Activated CD4-positive, alpha-beta memory T cell treated with anti-CD3 and anti-CD28 coated beads for 36 hours (primary cell): ENCODE results near the gene MAIP1. TPM values are rescaled to one million over a fixed set of nuclear protein-coding genes. Genes with fewer than 3 reads are reported as not detected.
A peak's percentile ranks its signal among the peaks of the same experiment; 100 is the strongest.

ENCODE experiments used
- CTCF ChIA-PET: fragments of 350-600 bp; sonication (Branson Sonifier 250); formaldehyde crosslinking; loops from one replicate; lab custom pipeline; 2021; ENCODE audit warnings: antibody characterized with exemption, inconsistent platforms; lab: Charles Lee
- POLR2A ChIA-PET: fragments of 350-600 bp; sonication (Branson Sonifier 250); formaldehyde crosslinking; loops from one replicate; lab custom pipeline; 2021; ENCODE audit warnings: antibody characterized with exemption; lab: Charles Lee
- DNase-seq: peaks from one replicate; pipeline ENCODE4 v3.0.0-alpha.2; 2020
- H3K27ac Mint-ChIP-seq: one replicate; pipeline ENCODE4 v1.8.0; 2021; ENCODE audit warnings: mixed read lengths
- H3K27me3 Mint-ChIP-seq: one replicate; pipeline ENCODE4 v1.8.0; 2021; ENCODE audit warnings: mixed read lengths
- H3K36me3 Mint-ChIP-seq: one replicate; pipeline ENCODE4 v1.8.0; 2021; ENCODE audit warnings: mixed read lengths
- H3K4me1 Mint-ChIP-seq: one replicate; pipeline ENCODE4 v1.8.0; 2021; ENCODE audit warnings: low read depth, mixed read lengths
- H3K4me3 Mint-ChIP-seq: one replicate; pipeline ENCODE4 v1.8.0; 2021; ENCODE audit warnings: mild to moderate bottlenecking, mixed read lengths
- H3K9me3 Mint-ChIP-seq: one replicate; pipeline ENCODE4 v1.8.0; 2021; ENCODE audit warnings: mixed read lengths
- intact Hi-C: fragments of 100-400 bp; cut with micrococcal nuclease; formaldehyde crosslinking; loops from one replicate; pipeline ENCODE4 v1.15.1; 2023
- total RNA-seq, 2 experiments: library from RNA; stranded (reverse); gene quantifications; one replicate each; pipeline ENCODE4 v1.2.3, GENCODE V29; 2021

MAIP1 gene
- total RNA-seq, 2 experiments from 2014 or later: 26.0 to 29.3 TPM

DNA sequence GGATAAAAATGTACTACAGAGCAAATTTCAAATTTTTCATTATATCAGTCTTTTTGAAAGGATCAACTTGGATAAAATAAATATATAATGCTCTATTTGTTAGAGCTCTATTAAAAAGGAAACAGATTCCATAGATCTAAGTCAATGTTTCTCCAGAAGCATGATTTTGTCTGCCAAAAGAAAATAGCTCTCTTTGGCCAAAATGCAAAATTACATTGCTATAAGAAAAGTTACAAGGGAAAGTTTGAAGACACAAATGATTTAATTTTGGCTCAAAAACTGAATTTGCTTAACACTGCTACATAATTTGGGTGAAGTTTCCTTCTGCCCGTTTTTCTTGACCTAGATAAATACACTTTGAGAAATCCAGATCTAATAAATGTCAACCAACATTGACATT lies 28.6 kb upstream of the MAIP1 start:
- no peak for DNase-seq
- CTCF ChIA-PET: no interaction called here

DNA sequence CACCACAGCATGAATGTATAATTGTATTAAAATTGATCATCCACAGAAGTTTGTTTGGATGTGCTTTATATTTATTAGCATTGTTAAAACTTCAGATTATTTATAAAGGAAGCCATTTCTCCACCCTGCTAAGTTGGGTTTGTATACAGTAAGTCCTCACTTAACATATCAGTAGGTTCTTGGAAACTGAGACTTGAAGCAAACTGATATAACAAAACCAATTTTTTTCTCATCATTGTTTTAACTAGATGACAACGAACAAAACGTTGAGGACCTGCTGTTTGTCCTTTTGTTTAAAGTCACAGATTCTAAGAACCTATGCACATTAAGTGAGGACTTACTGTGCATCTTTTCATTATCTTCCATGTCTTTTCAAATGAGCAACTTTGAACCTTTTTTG lies 27.2 kb upstream of the MAIP1 start:
- intact Hi-C loops: loop anchor here (2.0 kb wide), 1 partner anchor 17 kb away; the partner anchor contains the start of gene C2orf69
- no peaks in the 10 kb centered on the region for H3K9me3 Mint-ChIP-seq
- DNase-seq: no peak
- no peaks in the 10 kb centered on the region for H3K27me3 Mint-ChIP-seq
- H3K4me1 Mint-ChIP-seq: peaks cover 6% of the 10 kb centered on the region
- ChIA-PET POLR2A (no interaction called here), CTCF (no interaction called here)
- no peak overlapping the region for H3K4me3 Mint-ChIP-seq
- no peak overlapping the region for H3K27ac Mint-ChIP-seq
- H3K36me3 Mint-ChIP-seq: peaks cover 17% of the 10 kb centered on the region

More for the DNA sequence above, 28.6 kb upstream of the MAIP1 start:
- peaks cover 20% of the 10 kb centered on the region for H3K36me3 Mint-ChIP-seq
- intact Hi-C loops: no loop called here
- POLR2A ChIA-PET: no interaction called here
- H3K9me3 Mint-ChIP-seq: no peaks in the 10 kb centered on the region
- H3K4me1 Mint-ChIP-seq: peaks cover 12% of the 10 kb centered on the region
- no peak overlapping the region for H3K4me3 Mint-ChIP-seq
- no peak overlapping the region for H3K27ac Mint-ChIP-seq
- no peaks in the 10 kb centered on the region for H3K27me3 Mint-ChIP-seq

DNA sequence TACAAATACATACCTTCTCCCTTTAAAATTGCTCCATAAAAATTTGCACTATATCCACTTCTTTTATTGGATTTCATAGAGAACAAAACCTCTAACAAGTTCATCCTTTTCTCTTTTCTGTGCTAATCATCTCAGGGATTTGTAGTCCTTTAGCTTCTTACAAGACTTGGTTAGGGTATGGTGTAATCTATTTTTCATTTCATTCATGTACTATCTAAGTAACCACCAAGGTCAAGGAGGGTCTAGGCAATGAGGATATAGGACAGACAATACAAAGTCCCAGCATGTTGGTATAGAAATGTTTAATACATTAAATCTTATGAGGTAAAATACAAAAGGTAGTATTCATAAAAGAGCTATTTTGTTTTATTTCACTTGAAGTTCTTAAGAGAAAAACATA lies 26.8 kb upstream of the MAIP1 start:
- DNase-seq: no peak
- Mint-ChIP-seq H3K27me3 (no peaks in the 10 kb centered on the region), H3K36me3 (peaks cover 17% of the 10 kb centered on the region), H3K27ac (no peak overlapping the region), H3K4me1 (peaks cover 6% of the 10 kb centered on the region), H3K9me3 (no peaks in the 10 kb centered on the region), H3K4me3 (no peak overlapping the region)
- intact Hi-C loops: loop anchor here (2.0 kb wide), 1 partner anchor 18 kb away; the partner anchor contains the start of gene C2orf69
- ChIA-PET POLR2A (no interaction called here), CTCF (no interaction called here)

DNA sequence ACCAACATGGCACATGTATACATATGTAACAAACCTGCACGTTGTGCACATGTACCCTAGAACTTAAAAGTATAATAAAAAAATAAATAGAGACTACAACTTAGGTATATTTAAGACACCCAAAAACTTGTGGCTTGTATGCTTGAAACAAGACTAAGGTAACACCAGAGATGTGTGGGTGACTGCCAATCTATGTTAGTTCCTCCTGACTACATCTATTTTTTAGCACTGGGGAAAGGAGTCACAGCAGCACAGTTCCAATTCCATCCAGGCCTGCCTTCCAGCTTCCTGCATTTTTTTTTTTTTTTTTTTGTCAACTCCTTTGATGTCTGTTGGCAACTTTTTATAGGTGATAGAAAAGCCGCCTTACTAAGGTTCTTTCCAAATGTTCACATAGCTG lies 26.1 kb upstream of the MAIP1 start:
- no peaks in the 10 kb centered on the region for H3K4me1 Mint-ChIP-seq
- intact Hi-C loops: loop anchor here (2.0 kb wide), 1 partner anchor 18 kb away; the partner anchor contains the start of gene C2orf69
- H3K4me3 Mint-ChIP-seq: no peak overlapping the region
- peaks cover 18% of the 10 kb centered on the region for H3K36me3 Mint-ChIP-seq
- ChIA-PET CTCF (no interaction called here), POLR2A (no interaction called here)
- no peak for DNase-seq
- no peaks in the 10 kb centered on the region for H3K27me3 Mint-ChIP-seq
- no peaks in the 10 kb centered on the region for H3K9me3 Mint-ChIP-seq
- H3K27ac Mint-ChIP-seq: no peak overlapping the region

DNA sequence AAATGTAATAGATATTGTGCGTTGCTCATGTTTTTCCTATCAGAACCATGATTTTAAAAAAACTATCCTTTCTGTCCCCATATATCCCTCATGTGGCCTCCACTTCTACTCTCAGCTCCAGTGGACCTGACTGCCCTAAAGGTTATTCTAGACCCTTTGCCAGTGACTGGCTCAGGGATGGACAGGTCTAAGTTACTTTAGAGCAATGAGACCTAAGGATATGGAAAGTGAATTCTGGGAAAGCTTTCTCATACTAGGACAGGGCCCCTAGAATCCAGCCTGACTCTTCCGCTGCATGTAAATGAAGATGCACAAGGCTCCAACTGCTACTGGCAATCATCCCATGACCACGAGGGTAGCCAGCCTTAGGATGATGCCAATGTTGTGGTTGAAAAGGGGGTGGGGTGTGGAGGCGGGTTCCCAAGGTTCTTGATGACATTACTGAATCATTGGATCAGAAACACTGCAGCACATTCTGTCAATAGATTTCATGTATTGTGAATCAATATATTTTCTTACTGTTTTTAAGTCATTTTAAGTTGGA lies 23.0 kb upstream of the MAIP1 start:
- no peak overlapping the region for H3K27ac Mint-ChIP-seq
- H3K4me3 Mint-ChIP-seq: no peak overlapping the region
- ChIA-PET CTCF (no interaction called here), POLR2A (no interaction called here)
- H3K36me3 Mint-ChIP-seq: peaks cover 11% of the 10 kb centered on the region
- H3K9me3 Mint-ChIP-seq: no peaks in the 10 kb centered on the region
- no peaks in the 10 kb centered on the region for H3K4me1 Mint-ChIP-seq
- DNase-seq: no peak
- intact Hi-C loops: no loop called here
- H3K27me3 Mint-ChIP-seq: no peaks in the 10 kb centered on the region

DNA sequence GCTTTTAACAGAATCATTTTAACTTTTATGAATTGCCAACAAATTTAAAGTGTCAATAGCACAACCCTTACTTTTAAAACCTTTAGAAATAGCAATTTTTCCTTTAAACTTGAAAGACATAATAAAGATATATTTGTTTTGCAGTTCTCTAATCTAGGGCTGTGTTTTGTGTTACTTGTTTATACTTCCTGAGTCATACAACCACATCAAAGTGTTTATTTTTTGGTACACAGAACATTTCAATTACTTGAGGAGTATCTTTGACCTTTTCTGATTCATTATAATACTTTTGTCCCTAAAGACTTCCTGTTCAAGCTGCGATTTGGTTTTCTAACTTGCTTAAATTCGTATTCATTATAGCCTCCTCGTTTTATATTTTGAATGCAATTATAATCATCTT lies 21.9 kb upstream of the MAIP1 start:
- H3K4me1 Mint-ChIP-seq: no peaks in the 10 kb centered on the region
- no peak for DNase-seq
- ChIA-PET POLR2A (no interaction called here), CTCF (no interaction called here)
- H3K9me3 Mint-ChIP-seq: no peaks in the 10 kb centered on the region
- no peak overlapping the region for H3K4me3 Mint-ChIP-seq
- intact Hi-C loops: no loop called here
- no peaks in the 10 kb centered on the region for H3K27me3 Mint-ChIP-seq
- H3K27ac Mint-ChIP-seq: no peak overlapping the region
- peaks cover 14% of the 10 kb centered on the region for H3K36me3 Mint-ChIP-seq

DNA sequence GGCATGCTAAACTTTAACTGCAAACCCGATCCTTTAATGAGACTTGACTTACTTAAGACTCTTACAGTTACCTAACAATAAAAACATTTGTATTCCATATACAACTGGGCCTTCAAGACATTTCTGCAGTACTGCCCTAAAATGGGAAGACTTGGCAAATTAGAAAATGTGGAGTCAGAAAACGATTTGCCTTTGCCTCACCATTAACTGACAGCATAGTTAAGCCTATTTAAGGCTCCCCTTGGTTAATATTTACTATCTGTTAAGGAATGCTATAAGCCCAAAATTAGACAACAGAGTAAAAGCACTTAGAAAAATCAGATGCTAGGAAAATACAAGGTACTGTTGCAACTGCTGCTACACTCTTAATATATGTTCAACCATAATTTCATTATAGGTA lies 18.8 kb upstream of the MAIP1 start:
- no peak for DNase-seq
- ChIA-PET POLR2A (no interaction called here), CTCF (interaction anchor here (1.0 kb wide), 1 partner anchor 44 kb away, joined by 3 read pairs; no protein-coding TSS in a partner anchor)
- H3K9me3 Mint-ChIP-seq: no peaks in the 10 kb centered on the region
- peaks cover 5% of the 10 kb centered on the region for H3K4me1 Mint-ChIP-seq
- no peaks in the 10 kb centered on the region for H3K27me3 Mint-ChIP-seq
- peaks cover 11% of the 10 kb centered on the region for H3K36me3 Mint-ChIP-seq
- intact Hi-C loops: no loop called here
- H3K27ac Mint-ChIP-seq: no peak overlapping the region
- H3K4me3 Mint-ChIP-seq: no peak overlapping the region

DNA sequence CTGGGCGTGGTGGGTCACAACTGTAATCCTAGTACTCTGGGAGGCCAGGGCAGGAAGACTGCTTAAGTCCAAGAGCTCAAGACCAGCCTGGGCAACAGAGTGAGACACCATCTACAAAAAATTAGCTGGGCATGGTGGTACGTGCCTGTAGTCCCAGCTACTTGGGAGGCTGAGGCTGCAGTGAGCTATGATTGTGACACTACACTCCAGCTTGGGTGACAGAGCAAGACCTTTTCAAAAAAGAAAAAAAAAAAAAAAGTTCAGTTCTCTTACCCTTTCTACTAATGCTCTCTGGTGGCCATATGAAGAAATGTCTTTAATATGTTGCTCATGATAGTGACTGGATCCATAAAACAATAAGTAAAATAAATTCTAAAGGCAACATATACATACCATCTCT lies 15.0 kb upstream of the MAIP1 start:
- DNase-seq: no peak
- Mint-ChIP-seq H3K36me3 (peaks cover 14% of the 10 kb centered on the region), H3K4me3 (no peak overlapping the region), H3K27ac (no peak overlapping the region), H3K4me1 (peaks cover 7% of the 10 kb centered on the region), H3K9me3 (no peaks in the 10 kb centered on the region), H3K27me3 (no peaks in the 10 kb centered on the region)
- intact Hi-C loops: loop anchor here (5.0 kb wide), 1 partner anchor 88 kb away; the partner anchor contains the start of gene FTCDNL1
- ChIA-PET CTCF (interaction anchor here (0.6 to 2.2 kb wide), 9 partner anchors 9 to 1324 kb away, joined by 3 to 7 read pairs (median 3); no protein-coding TSS in a partner anchor), POLR2A (no interaction called here)

DNA sequence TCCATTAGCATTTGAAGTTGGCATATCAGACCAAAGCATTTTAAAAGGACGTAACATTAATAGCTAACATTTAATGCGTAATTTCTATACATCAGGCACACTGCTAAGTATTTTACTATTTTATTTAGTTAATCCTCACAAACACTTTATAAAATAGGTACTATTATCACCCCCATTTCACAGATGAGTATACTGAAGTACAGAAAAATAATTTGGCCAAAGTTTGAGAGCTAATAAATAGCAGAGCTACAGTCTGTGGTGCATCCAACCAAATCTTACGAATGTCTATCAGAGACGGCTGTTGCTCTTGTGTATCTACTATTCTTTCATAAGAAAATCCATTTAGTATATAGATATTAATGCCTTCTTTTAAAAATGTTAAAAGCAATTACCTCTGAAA lies 12.0 kb upstream of the MAIP1 start:
- CTCF ChIA-PET: no interaction called here
- intact Hi-C loops: loop anchor here (5.0 kb wide), 1 partner anchor 91 kb away; the partner anchor contains the start of gene FTCDNL1

DNA sequence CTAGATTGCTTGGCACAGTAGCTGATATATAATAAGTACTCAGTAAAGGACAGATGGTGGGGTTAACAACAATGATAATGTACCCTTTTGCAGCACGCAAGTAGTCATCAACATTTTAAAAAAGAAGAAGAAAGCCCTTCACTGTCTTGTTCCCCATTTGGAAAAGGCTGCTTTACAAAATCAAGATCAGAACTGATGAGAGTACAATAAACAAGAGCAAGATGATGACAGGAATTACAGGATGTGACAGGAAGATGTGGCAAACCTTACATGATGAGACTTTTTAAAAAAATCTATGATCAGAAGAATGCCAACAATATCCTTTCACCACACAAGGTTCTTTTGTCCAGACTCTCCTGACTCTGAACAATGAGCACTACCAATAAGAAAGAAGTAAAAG lies 9.2 kb upstream of the MAIP1 start:
- intact Hi-C loops: no loop called here
- ChIA-PET POLR2A (no interaction called here), CTCF (no interaction called here)
- Mint-ChIP-seq H3K27ac (no peak overlapping the region), H3K9me3 (no peaks in the 10 kb centered on the region), H3K27me3 (no peaks in the 10 kb centered on the region), H3K4me3 (no peak overlapping the region), H3K4me1 (peaks cover 10% of the 10 kb centered on the region), H3K36me3 (peaks cover 27% of the 10 kb centered on the region)
- DNase-seq: no peak

More for the DNA sequence above, 12.0 kb upstream of the MAIP1 start:
- Mint-ChIP-seq H3K27me3 (no peaks in the 10 kb centered on the region), H3K4me3 (no peak overlapping the region), H3K36me3 (peaks cover 21% of the 10 kb centered on the region), H3K27ac (no peak overlapping the region), H3K9me3 (no peaks in the 10 kb centered on the region), H3K4me1 (peaks cover 11% of the 10 kb centered on the region)
- POLR2A ChIA-PET: no interaction called here
- DNase-seq: no peak

DNA sequence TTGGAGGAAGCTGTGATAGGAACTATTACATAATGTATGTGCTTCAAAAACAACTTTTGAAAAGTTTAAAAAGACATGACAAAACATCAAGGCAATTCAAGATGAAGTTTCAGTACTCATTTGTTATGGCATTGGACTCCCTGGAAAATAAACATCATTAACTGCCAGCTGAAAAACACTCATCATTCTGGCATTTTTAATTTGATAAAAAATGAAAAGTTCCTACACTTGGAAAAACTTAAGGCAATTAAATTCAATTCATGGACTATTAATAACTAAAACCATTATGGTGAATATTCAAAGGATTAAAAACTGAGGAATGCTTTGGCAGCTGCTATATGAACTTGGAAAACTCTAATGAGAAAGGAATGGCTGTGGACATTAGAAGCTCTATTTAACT lies 8.5 kb upstream of the MAIP1 start:
- Mint-ChIP-seq H3K9me3 (no peaks in the 10 kb centered on the region), H3K27me3 (no peaks in the 10 kb centered on the region), H3K36me3 (peaks cover 27% of the 10 kb centered on the region), H3K4me1 (peaks cover 10% of the 10 kb centered on the region), H3K4me3 (no peak overlapping the region), H3K27ac (no peak overlapping the region)
- no peak for DNase-seq
- intact Hi-C loops: no loop called here
- CTCF ChIA-PET: interaction anchor here (0.6 kb wide), 1 partner anchor 58 kb away, joined by 3 read pairs; no protein-coding TSS in a partner anchor
- POLR2A ChIA-PET: no interaction called here

DNA sequence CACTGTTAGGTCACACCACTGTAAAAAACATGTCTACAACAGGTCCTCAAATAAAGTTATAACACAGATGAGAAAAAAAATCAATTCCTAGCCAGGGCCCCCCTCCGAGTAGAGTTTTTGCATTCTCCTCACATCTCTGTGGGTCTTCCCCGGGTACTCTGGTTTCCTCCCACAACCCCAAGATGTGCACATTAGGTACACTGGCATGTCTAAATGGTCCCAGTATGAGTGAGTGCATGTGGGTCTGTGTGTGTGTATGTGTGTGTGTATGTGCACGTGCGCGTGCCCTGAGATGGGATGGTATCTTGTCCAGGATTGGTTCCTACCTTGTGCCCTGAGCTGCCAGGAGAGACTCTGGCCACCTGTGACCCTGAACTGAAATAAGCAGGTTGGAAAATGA lies 5.0 kb upstream of the MAIP1 start:
- intact Hi-C loops: no loop called here
- POLR2A ChIA-PET: no interaction called here
- peaks cover 32% of the 10 kb centered on the region for H3K4me1 Mint-ChIP-seq

DNA sequence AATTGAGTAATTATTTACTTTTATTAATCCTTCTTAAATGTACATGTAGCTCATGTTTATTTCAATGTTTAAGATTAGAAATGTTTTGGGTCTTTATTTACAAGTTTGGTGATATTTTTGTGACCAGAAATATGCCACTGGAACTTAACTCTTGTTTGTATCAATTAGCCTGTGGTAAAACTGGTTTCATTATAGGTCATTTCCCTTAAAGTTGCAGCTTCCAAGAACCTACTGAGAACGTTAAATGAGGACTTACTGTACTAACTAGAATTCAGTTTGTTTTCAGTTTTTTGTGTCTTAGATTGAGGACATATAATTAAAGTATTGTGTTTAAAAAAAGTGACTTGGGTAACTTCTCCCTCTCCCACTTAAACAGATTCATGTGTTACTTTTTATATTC lies 4.4 kb upstream of the MAIP1 start:
- no peak for DNase-seq
- Mint-ChIP-seq H3K4me1 (peaks cover 32% of the 10 kb centered on the region), H3K9me3 (no peaks in the 10 kb centered on the region), H3K27ac (peak overlapping the region; percentile 45), H3K36me3 (peaks cover 28% of the 10 kb centered on the region), H3K4me3 (no peak overlapping the region), H3K27me3 (no peaks in the 10 kb centered on the region)
- ChIA-PET CTCF (no interaction called here), POLR2A (no interaction called here)
- intact Hi-C loops: no loop called here

More for the DNA sequence above, 5.0 kb upstream of the MAIP1 start:
- Mint-ChIP-seq H3K9me3 (no peaks in the 10 kb centered on the region), H3K27me3 (no peaks in the 10 kb centered on the region), H3K4me3 (no peak overlapping the region), H3K36me3 (peaks cover 28% of the 10 kb centered on the region), H3K27ac (peak overlapping the region; percentile 52)
- CTCF ChIA-PET: no interaction called here
- peak; percentile 35 for DNase-seq
